AG04450 (cell line): ENCODE measurements around the gene PSMC3IP. TPM values are rescaled to one million over a fixed set of nuclear protein-coding genes. Genes with fewer than 3 reads are reported as not detected.

Source experiments
- CTCF ChIA-PET: fragments of 300-600, 350-600 bp; formaldehyde crosslinking; extraction: SDS; loops from one replicate; lab custom pipeline; 2022; ENCODE audit warnings: antibody characterized with exemption, inconsistent platforms; lab: Charles Lee
- POLR2A ChIA-PET: fragments of 350-600 bp; formaldehyde crosslinking; extraction: SDS; loops from one replicate; lab custom pipeline; 2021; ENCODE audit warnings: antibody characterized with exemption, inconsistent platforms; lab: Yijun Ruan, JAX
- DNase-seq: peaks from one replicate; pipeline ENCODE4 v3.0.0-alpha.2; 2011; ENCODE audit warnings: low read depth, low spot score
- H3K27ac ChIP-seq: one replicate; pipeline ENCODE4 v1.5.1; 2012; ENCODE audit warnings: low read depth, low read length, control low read depth
- H3K27me3 ChIP-seq: one replicate; pipeline ENCODE4 v1.6.0; 2012; ENCODE audit warnings: low read length; ENCODE audit not compliant: control insufficient read depth, insufficient read depth
- H3K4me3 ChIP-seq: 2 replicates; pipeline ENCODE4 v1.5.1; 2011; ENCODE audit warnings: mild to moderate bottlenecking, low read depth, low read length, control low read depth
- H3K9me3 ChIP-seq: 2 replicates; pipeline ENCODE4 v1.5.1; 2012; ENCODE audit warnings: low read length; ENCODE audit not compliant: control insufficient read depth, insufficient read depth
- polyA plus RNA-seq: library from polyadenylated mRNA; depleted of rRNA; stranded (reverse); fragments of >200 nt; gene quantifications from 2 replicates; pipeline ENCODE4 v1.2.3, GENCODE V29; 2011
- TF ChIP-seq, protein P1 (sequence below): IDR thresholded peaks from 2 replicates; pipeline ENCODE4 v1.5.1; 2011; ENCODE audit warnings: low read depth, low read length, control low read depth, inconsistent platforms

Gene PSMC3IP
- polyA plus RNA-seq, 1 experiment: 5.1 TPM

DNA sequence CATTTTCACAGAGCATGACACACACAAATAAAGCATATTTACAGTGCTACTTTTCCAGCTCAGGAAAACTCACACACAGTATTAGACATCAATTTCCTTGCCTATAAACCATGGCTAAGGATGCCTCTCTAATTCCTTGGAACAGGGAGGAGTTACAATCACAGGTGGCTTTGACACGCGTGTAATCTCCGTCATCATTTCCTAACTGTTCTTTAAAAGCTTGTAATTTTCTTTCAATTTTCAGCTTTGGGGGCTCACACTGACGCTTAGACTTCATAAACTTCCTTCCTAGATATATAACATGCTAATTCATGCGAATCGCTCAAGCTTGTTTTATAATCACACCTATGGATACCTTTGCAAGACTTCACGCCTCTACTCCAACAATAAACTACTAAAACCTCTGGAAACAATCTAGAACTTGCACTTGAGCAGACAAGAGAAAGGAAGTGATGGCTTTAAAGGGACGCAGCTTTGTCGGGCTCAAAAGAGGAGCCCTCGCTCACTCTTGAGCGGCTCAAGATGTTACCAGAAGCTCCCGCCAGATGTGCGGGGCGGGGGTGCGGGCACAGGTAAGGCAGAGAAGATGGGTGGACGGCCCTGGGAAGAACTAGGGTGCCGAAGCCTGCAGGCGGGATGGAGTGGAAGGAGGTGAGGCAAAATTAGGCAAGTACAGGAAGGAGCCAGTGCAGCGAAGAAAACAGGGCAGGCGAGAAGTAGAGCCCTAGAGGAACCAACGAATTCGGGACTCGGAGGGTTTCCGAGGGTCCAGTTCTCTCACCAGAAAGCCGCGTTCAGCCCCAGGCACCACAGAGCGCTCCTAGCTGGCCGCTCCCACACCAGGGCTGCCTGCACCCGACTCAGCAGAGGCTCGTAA lies 31.0 kb upstream of the PSMC3IP start:
- POLR2A ChIA-PET: interaction anchor here (0.5 to 2.5 kb wide), 12 partner anchors 14 to 904 kb away, joined by 3 to 12 read pairs (median 4); partner anchors contain the start of genes BECN1 and PLEKHH3
- TF ChIP-seq, protein P1, sequence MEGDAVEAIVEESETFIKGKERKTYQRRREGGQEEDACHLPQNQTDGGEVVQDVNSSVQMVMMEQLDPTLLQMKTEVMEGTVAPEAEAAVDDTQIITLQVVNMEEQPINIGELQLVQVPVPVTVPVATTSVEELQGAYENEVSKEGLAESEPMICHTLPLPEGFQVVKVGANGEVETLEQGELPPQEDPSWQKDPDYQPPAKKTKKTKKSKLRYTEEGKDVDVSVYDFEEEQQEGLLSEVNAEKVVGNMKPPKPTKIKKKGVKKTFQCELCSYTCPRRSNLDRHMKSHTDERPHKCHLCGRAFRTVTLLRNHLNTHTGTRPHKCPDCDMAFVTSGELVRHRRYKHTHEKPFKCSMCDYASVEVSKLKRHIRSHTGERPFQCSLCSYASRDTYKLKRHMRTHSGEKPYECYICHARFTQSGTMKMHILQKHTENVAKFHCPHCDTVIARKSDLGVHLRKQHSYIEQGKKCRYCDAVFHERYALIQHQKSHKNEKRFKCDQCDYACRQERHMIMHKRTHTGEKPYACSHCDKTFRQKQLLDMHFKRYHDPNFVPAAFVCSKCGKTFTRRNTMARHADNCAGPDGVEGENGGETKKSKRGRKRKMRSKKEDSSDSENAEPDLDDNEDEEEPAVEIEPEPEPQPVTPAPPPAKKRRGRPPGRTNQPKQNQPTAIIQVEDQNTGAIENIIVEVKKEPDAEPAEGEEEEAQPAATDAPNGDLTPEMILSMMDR: peak; percentile 49; the same call in 1 of the 2 replicates
- Histone ChIP-seq H3K9me3 (no peaks in the 10 kb centered on the region; the same call in 1 of the 2 replicates), H3K27me3 (no peaks in the 10 kb centered on the region), H3K4me3 (peak overlapping the region; percentile 98), H3K27ac (peak overlapping the region; percentile 73)
- CTCF ChIA-PET: interaction anchor here (0.7 to 1.9 kb wide), 4 partner anchors 22 to 71 kb away, joined by 3 to 10 read pairs (median 3); partner anchors contain the start of gene PLEKHH3
- DNase-seq: no peak

DNA sequence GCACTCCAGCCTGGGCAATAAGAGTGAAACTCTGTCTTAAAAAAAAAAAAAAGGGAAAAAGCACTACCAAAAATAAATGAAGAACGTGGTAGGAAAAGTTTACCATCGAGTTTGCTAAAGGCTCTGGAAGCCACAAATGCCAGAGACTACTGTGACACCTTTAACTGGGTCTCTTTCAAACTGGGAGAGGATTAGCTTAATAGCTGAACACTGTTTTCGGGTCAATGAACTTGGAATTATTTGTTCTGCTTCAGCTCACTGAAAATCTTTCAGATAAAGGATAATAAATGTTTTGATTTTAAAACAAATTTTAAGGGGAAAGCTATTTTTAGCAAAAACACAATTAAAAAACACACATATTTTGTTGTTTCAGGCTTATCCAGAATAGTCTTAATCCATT lies 30.2 kb upstream of the PSMC3IP start:
- no peak for DNase-seq
- CTCF ChIA-PET: interaction anchor here (0.7 to 1.4 kb wide), 3 partner anchors 22 to 72 kb away, joined by 3 read pairs; no protein-coding TSS in a partner anchor
- Histone ChIP-seq H3K9me3 (no peaks in the 10 kb centered on the region; the same call in 1 of the 2 replicates), H3K27ac (no peak overlapping the region), H3K4me3 (peak overlapping the region; percentile 98), H3K27me3 (no peaks in the 10 kb centered on the region)
- TF ChIP-seq, protein P1: no peak
- POLR2A ChIA-PET: interaction anchor here (0.7 to 2.5 kb wide), 3 partner anchors 69 to 396 kb away, joined by 3 to 12 read pairs (median 3); partner anchors contain the start of gene PLEKHH3

DNA sequence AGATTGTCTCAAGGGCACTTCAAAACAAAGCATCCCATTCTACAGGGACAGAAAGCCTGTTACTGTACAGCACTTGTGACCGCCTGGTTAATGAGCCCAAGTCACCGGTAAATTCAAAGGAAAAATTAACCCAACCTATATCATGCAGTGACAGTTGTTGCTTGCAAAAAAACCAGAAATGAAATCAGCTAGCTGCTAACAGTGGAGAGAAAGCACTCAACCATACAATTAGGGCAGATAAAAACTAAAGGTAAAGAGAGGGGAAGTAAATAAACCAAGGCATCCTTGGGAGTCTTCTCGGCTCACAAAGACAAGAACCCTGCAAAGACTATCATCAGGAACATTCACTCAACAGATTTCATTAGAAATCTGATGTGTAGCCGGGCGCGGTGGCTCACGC lies 25.8 kb upstream of the PSMC3IP start:
- DNase-seq: no peak
- TF ChIP-seq, protein P1: no peak
- POLR2A ChIA-PET: no interaction called here
- Histone ChIP-seq H3K4me3 (no peak overlapping the region), H3K9me3 (no peaks in the 10 kb centered on the region), H3K27ac (no peak overlapping the region), H3K27me3 (no peaks in the 10 kb centered on the region)
- CTCF ChIA-PET: no interaction called here

DNA sequence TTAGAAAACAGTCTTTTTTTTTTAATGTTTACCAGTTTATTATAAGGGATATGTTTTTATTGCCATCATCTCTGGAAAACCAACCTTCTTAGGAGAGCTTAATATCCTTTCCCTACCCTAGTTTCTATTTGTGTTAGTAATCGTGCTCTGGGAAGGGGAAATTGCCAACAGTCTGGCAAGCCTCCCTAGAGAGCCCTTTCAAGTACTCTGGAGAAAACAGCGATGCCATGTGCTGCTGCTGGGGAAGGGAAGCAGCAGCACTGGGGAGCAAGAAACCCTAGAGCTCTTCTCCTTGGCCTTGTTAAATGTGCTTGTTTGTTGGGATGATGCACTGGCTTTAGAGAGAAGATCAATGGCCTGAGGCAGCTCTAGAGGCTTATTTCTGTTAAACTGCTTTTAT lies 21.4 kb upstream of the PSMC3IP start:
- Histone ChIP-seq H3K4me3 (no peak overlapping the region), H3K27ac (no peak overlapping the region), H3K9me3 (no peaks in the 10 kb centered on the region), H3K27me3 (no peaks in the 10 kb centered on the region)
- ChIA-PET CTCF (interaction anchor here (3.2 kb wide), 1 partner anchor 20 kb away, joined by 10 read pairs; no protein-coding TSS in a partner anchor), POLR2A (interaction anchor here (0.6 kb wide), 1 partner anchor 70 kb away, joined by 6 read pairs; no protein-coding TSS in a partner anchor)
- TF ChIP-seq, protein P1: no peak
- no peak for DNase-seq

DNA sequence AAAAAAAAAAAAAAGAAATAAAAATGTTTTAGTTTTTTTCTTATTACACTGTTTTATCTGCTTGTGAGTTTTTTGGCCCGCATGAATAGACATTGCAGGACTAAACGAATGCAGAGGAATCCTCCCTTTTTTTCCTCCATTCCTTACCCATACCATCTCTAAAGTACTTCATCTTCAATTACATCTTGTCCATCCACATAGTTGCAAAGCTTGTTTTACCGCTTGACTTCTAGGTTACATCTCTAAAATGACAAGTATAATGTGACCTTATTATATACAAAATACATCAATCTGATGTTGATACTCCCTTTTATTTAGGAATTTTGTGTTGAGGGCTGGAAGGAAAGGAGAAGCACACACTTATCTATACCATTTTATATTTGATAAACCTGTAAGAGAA lies 18.9 kb upstream of the PSMC3IP start:
- ChIA-PET CTCF (no interaction called here), POLR2A (interaction anchor here (0.7 kb wide), 1 partner anchor 25 kb away, joined by 5 read pairs; no protein-coding TSS in a partner anchor)
- Histone ChIP-seq H3K4me3 (no peak overlapping the region), H3K9me3 (no peaks in the 10 kb centered on the region), H3K27me3 (no peaks in the 10 kb centered on the region), H3K27ac (no peak overlapping the region)
- TF ChIP-seq, protein P1: no peak
- no peak for DNase-seq
